Stimulated activated CD4-positive, alpha-beta T cell treated with anti-CD3 and anti-CD28 coated beads, Interleukin-1b, Interleukin-23, amount 100 ng/mL, for 4 hours (primary cell): ENCODE measurements around the gene SLC25A48.

Experiments used
- DNase-seq, 2 donors: peaks; one replicate each; pipeline ENCODE4 v3.0.0-alpha.2; 2020; ENCODE audit warnings: low read depth in 2 of 2

SLC25A48 gene

DNA sequence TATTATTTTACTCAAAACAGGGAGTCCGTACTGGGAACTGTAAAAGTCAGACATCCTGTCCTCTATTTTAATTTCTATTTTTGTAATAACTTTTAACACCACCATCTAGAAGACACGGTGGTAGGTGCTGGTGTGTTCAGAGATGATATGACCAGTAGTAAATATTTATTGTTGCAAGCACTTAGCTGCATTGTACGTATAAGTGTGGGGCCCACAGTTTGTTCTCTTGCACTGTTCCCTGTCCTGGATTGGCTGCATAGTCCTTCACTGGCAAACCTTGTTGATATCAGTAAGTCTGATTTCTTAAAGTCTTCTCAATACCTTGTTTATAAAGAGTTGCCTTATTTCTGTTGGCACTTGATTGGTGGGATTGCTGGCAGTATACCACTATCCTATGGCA is 85.7 kb downstream of the SLC25A48 start:
- DNase-seq = no peak

DNA sequence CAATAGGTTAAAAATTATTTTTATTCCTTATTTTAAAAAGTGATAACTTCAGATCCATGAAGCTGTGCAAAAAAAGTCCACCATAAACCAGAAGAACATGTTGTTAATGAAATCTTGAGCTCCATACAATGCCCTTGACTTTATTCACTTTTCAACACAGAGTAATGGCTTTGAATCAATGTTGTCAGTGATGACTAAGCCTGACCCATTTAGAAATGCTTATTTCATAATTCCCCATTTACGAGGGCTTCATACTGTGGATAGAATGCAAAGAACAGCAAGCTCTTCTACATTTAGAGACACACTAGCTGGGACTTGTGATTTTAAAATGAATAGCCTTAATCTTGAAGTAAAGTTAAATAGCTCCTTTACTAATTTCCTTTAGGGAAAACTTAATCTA is 86.9 kb downstream of the SLC25A48 start:
- DNase-seq = no peak

DNA sequence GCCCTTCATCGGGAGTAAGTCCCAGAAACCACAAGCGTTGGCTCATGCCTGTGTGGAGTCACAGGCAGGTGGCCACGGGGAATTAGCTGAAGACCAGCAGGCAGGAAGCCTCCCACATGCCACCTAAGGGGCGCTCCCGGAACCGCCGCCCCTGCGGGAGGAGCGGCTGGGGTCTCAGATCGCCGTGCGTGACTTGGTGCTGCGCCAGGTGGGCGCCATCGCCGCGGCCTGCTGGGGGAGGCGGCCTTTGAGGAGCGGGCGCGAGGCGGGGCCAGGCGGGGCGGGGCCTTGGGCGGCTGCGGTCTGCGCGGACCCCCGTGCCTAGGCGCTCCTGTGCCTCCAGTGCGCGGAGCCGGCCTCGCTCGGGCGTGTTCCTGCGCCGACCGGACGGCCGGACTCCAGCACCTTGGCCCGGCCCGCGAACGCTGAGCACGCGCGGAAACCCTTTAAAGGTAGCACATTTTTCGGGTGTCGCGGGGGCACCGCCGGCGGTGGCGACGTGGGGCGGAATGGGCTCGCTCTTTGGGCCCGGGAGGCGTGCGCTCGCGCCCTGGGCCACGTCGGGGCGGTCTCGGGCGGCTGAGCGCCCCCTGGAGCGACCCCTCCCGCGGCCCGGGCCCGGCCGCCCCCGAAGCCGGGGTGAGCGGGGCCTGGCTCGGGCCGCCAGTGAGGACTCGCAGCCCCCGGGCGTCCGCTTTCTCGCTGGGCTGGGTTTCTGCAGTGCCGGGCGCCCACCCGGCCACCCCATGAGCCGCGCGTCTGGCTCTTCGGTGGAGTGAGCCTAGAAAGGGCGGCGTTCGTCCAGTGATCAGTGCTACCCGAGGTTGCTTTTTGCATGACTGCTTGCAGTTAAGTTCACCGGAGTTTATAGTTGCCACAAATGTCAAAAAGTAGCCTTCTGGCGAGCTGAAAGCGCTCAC is 95.8 kb downstream of the SLC25A48 start:
- no peak for DNase-seq

DNA sequence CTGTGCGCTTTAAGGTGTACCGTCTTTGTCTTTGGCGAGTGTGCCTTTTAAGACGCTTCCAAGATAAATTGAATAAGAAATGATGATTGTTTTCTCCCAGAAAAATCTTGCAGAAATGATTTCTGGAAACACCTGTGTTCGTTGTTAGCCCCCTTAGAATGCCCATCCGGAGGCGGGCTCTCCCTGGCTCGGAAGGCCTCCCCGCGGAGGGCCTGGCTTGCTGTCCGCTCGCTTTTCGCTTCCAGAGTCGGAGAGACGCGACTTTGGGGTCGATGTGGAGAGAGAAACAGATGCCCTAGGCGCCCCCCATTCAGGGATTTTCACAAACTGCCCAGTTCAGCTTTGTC is 96.5 kb downstream of the SLC25A48 start:
- DNase-seq = no peak

DNA sequence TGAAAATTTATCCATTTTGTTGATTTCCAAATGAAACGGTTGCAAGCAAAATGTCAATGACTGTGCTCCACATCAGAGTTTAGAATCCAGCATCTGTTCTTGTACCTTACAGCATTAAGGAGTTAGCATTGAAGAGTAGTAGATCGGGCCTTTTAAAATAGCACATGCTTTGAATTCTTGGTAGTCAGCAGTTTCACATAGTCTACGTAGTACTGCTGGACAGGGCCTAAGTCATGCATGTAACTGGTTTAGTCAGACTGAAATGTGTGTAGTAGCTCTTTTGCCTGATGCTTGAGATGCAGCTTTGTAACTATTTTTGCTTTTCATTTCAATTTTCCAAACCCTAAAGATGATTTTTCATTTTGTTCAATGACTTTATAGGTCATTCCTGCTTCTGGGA is 100.5 kb downstream of the SLC25A48 start:
- DNase-seq = no peak

DNA sequence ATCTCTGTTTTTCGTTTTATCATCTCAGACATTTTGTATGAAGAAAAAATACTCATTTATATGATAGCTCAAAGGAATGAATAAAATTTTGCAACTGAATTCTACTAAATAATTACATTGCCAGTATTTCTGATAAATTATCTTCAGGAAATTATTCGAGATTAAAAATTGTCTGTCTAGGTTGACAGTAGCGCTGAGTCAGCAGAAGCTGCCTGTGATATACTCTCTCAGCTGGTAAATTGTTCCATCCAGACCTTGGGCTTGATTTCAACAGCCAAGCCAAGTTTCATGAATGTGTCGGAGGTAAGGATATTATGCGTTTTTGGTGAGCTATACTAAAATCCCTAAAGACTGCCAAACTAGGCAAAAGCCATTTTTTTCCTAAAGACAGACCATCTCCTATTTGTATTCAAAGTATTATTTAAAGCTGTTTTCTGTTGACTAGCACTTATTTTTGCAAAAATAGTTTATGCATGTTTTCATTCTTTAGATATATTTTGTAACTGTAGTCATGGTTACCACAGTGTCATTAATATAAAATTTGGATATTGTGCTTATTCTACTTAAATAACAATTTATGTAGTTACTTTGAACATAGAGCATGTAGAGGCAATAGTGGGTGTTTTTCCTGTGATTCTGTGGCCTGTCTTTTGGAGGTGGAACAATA is 102.9 kb downstream of the SLC25A48 start:
- no peak for DNase-seq
